CD4-positive, alpha-beta T cell treated with Interferon gamma for 1 hour (primary cell): Measurements from ENCODE around the gene ENG.
"Not testable (repeated sequence)": the region's sequence is repeated elsewhere in the genome, so short reads cannot be mapped to it uniquely, and the experiment has no call there.

ENCODE experiments used
- DNase-seq: peaks from one replicate; pipeline ENCODE4 v3.0.0-alpha.2; 2020

Gene ENG

GRCh38 chr9:127854184-127854806, at the start of gene ENG:
Gene ENG (minus strand): TSS chr9:127854658. CDS start chr9:127854355, 303 bp downstream.
- DNase-seq, result no peak

GRCh38 chr9:127903557-127904475, 49.4 kb upstream of the ENG start:
- peak; percentile 69 for DNase-seq

- peak; percentile 70 for DNase-seq
Observed at GRCh38 chr9:127899128-127899943, 44.9 kb upstream of the ENG start, which contains the start of gene ST6GALNAC6. Gene ST6GALNAC6 (minus strand): TSS chr9:127899603. CDS start chr9:127897981, 1,622 bp downstream.

GRCh38 chr9:127898433-127899127, 44.1 kb upstream of the ENG start:
- DNase-seq, result no peak

GRCh38 chr9:127897193-127897692, 42.8 kb upstream of the ENG start:
- DNase-seq, result peak; percentile 29

- DNase-seq, result no peak
Observed at GRCh38 chr9:127896395-127897192, 42.1 kb upstream of the ENG start.

- no peak for DNase-seq
Observed at GRCh38 chr9:127895811-127896210, 41.4 kb upstream of the ENG start.

GRCh38 chr9:127893392-127893791, 38.9 kb upstream of the ENG start:
- no peak for DNase-seq

GRCh38 chr9:127892831-127893230, 38.4 kb upstream of the ENG start:
- DNase-seq, result no peak

GRCh38 chr9:127890053-127890452, 35.6 kb upstream of the ENG start:
- no peak for DNase-seq

GRCh38 chr9:127887792-127888191, 33.3 kb upstream of the ENG start:
- DNase-seq, result no peak

- no peak for DNase-seq
Observed at GRCh38 chr9:127886401-127886972, 32.0 kb upstream of the ENG start.

- no peak for DNase-seq
Observed at GRCh38 chr9:127885508-127886281, 31.2 kb upstream of the ENG start.

- DNase-seq, result no peak
Observed at GRCh38 chr9:127884976-127885490, 30.6 kb upstream of the ENG start.

- no peak for DNase-seq
Observed at GRCh38 chr9:127884427-127884911, 30.0 kb upstream of the ENG start.

- DNase-seq, result no peak
Observed at GRCh38 chr9:127883959-127884358, 29.5 kb upstream of the ENG start.

- DNase-seq, result not testable (repeated sequence)
Observed at GRCh38 chr9:127881715-127882114, 27.3 kb upstream of the ENG start.

- no peak for DNase-seq
Observed at GRCh38 chr9:127880143-127880542, 25.7 kb upstream of the ENG start.

GRCh38 chr9:127878652-127879390, 24.4 kb upstream of the ENG start:
- DNase-seq, result no peak
